ENCODE results near the gene SMC4.
"Not testable (repeated sequence)": the region's sequence is repeated elsewhere in the genome, so short reads cannot be mapped to it uniquely, and the experiment has no call there.

The SMC4 gene

GRCh38 chr3:160448845-160449635, 49.6 kb downstream of the SMC4 start:
- no peak for DNase-seq

GRCh38 chr3:160449636-160450598, 50.5 kb downstream of the SMC4 start, which contains the start of gene TRIM59:
TSS of gene TRIM59 (minus strand) at chr3:160449786. CDS start at chr3:160439183, 10,603 bp downstream.
- peak; percentile 96 for DNase-seq

- no peak for DNase-seq
Observed at GRCh38 chr3:160450846-160451245, 51.4 kb downstream of the SMC4 start.

- DNase-seq = no peak
Observed at GRCh38 chr3:160451602-160452001, 52.2 kb downstream of the SMC4 start.

GRCh38 chr3:160452251-160452650, 52.8 kb downstream of the SMC4 start:
- DNase-seq = not testable (repeated sequence)

- DNase-seq = no peak
Observed at GRCh38 chr3:160454995-160455394, 55.5 kb downstream of the SMC4 start.

- DNase-seq = no peak
Observed at GRCh38 chr3:160455846-160456245, 56.4 kb downstream of the SMC4 start.

- no peak for DNase-seq
Observed at GRCh38 chr3:160458151-160458550, 58.7 kb downstream of the SMC4 start.

- no peak for DNase-seq
Observed at GRCh38 chr3:160459450-160459970, 60.1 kb downstream of the SMC4 start.

- no peak for DNase-seq
Observed at GRCh38 chr3:160460033-160460432, 60.6 kb downstream of the SMC4 start.

- no peak for DNase-seq
Observed at GRCh38 chr3:160464321-160464720, 64.9 kb downstream of the SMC4 start.

GRCh38 chr3:160464971-160465370, 65.5 kb downstream of the SMC4 start:
- DNase-seq = no peak

GRCh38 chr3:160470181-160470580, 70.7 kb downstream of the SMC4 start:
- no peak for DNase-seq

GRCh38 chr3:160471892-160472291, 72.4 kb downstream of the SMC4 start:
- DNase-seq = no peak

- DNase-seq = no peak
Observed at GRCh38 chr3:160472344-160472743, 72.9 kb downstream of the SMC4 start.

GRCh38 chr3:160473221-160473620, 73.8 kb downstream of the SMC4 start:
- DNase-seq = no peak

GRCh38 chr3:160473978-160474377, 74.5 kb downstream of the SMC4 start:
- DNase-seq = no peak

GRCh38 chr3:160474416-160474838, 75.0 kb downstream of the SMC4 start:
- DNase-seq = no peak

GRCh38 chr3:160475153-160475552, 75.7 kb downstream of the SMC4 start:
- no peak for DNase-seq

- DNase-seq = no peak
Observed at GRCh38 chr3:160475884-160476283, 76.4 kb downstream of the SMC4 start.

- no peak for DNase-seq
Observed at GRCh38 chr3:160477750-160478149, 78.3 kb downstream of the SMC4 start.

GRCh38 chr3:160478338-160478737, 78.9 kb downstream of the SMC4 start:
- DNase-seq = no peak

- no peak for DNase-seq
Observed at GRCh38 chr3:160479376-160479775, 79.9 kb downstream of the SMC4 start.
